Measurements from ENCODE around the gene ZNF335. TPM values are rescaled to one million over a fixed set of nuclear protein-coding genes. Genes with fewer than 3 reads are reported as not detected.

Gene ZNF335
- total and polyA plus RNA-seq, 7 experiments from 2014 or later, result 7.1 to 95.2 (median 49.7) TPM

DNA sequence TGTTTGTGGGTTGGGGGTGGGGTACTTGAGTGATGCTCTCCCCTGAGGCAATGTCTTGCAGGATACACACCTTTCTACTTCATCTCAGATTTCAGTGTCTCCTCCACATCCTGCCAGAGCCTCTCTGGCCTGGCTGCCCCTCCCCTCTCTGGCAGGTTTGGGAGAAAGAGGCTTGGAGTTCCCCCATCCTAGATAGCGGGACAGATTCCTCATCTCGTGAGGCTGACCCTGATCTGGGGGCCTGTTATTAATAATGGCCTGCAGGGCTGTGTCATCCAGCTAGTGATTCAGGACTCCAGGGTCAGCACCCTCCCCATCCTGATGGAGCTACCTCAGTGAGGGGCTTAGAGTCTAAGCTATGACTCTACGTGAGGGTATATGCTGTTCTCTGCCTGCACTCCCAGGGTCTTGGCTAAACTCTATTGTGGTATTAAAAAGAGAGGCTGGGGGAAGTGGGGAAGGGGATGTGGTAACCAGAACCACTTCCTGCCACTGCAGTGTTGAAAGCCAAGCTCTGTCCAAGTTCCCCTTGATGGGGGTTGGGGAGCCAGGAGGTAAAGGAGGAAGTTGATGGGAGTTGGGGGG is 33.0 kb upstream of the ZNF335 start:
- ChIA-PET POLR2A (interaction anchor here (0.6 to 1.2 kb wide), 3 partner anchors 32 to 358 kb away, joined by 3 read pairs; partner anchors contain the start of gene ZNF335), CTCF (interaction anchor here (1.6 to 3.1 kb wide), 3 partner anchors 8 to 18 kb away, joined by 5 to 10 read pairs (median 8); no protein-coding TSS in a partner anchor)
- peaks cover 0 to 3% (median 0%) of the 10 kb centered on the region in 5 donors for H3K36me3 Mint-ChIP-seq
- peak in 6 of 9 donors; percentile 42 to 73 (median 58) for DNase-seq
- peaks cover 57 to 91% (median 83%) of the 10 kb centered on the region in 7 donors for H3K4me1 Mint-ChIP-seq
- peaks cover 12 to 30% (median 18%) of the 10 kb centered on the region in 5 donors for H3K27me3 Mint-ChIP-seq
- peak; percentile 71 for ATAC-seq
- peak overlapping the region; percentile 38 to 95 (median 71) for H3K27ac Mint-ChIP-seq
- intact Hi-C loops (cut with micrococcal nuclease), result loop anchor here in 1 of 2 donors (5.0 kb wide), 1 partner anchor 33 kb away; the partner anchor contains the start of gene ZNF335
- no peaks in the 10 kb centered on the region for H3K9me3 ChIP-seq (ENCODE audit: control insufficient read depth in 2 of 3, low read length in 3 of 3)
- no peaks in the 10 kb centered on the region for H3K27me3 ChIP-seq (ENCODE audit: control insufficient read depth in 2 of 2, insufficient read depth in 2 of 2, low read length in 2 of 2)
- H3K4me3 ChIP-seq (ENCODE audit: low read length), result peak overlapping the region; percentile 51
- H3K4me1 ChIP-seq (ENCODE audit: control insufficient read depth in 2 of 2, insufficient read depth in 2 of 2, low read length in 2 of 2), result peaks cover 44 to 59% of the 10 kb centered on the region in 2 donors
- H3K9me3 Mint-ChIP-seq, result no peaks in the 10 kb centered on the region
- H3K36me3 ChIP-seq (ENCODE audit: control insufficient read depth in 2 of 3, insufficient read depth in 3 of 3, low read length in 3 of 3), result no peaks in the 10 kb centered on the region
- no peak overlapping the region for H3K27ac ChIP-seq (ENCODE audit: low read depth, low read length)
- H3K4me3 Mint-ChIP-seq, result peak overlapping the region; percentile 68 to 85 (median 82)

DNA sequence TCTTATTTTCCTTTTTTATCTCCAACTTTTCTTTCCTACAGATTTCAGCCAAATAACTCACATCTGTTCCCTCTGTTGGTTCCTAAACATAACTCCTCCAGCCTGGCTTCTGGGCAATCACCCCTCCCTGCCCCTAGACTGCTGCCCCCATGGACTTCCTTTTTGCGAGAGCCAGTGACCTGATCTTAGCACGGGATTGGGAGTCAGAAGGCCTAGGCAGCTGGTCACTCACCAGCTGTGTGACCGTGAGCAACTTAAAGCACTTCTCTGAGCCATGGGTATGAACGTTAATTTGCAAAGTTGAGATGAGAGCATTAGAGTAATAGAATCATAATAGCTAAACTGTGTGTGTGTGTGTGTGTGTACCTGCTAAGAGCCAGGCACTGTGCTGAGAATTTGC is 32.2 kb upstream of the ZNF335 start:
- peak; percentile 31 for ATAC-seq
- Histone ChIP-seq H3K9me3 (ENCODE audit: control insufficient read depth in 2 of 3, low read length in 3 of 3) (no peaks in the 10 kb centered on the region), H3K4me1 (ENCODE audit: control insufficient read depth in 2 of 2, insufficient read depth in 2 of 2, low read length in 2 of 2) (peaks cover 49 to 67% of the 10 kb centered on the region in 2 donors), H3K4me3 (ENCODE audit: low read length) (peak overlapping the region; percentile 51), H3K27ac (ENCODE audit: low read depth, low read length) (no peak overlapping the region), H3K27me3 (ENCODE audit: control insufficient read depth in 2 of 2, insufficient read depth in 2 of 2, low read length in 2 of 2) (no peaks in the 10 kb centered on the region), H3K36me3 (ENCODE audit: control insufficient read depth in 2 of 3, insufficient read depth in 3 of 3, low read length in 3 of 3) (no peaks in the 10 kb centered on the region)
- H3K36me3 Mint-ChIP-seq, result no peaks in the 10 kb centered on the region
- ChIA-PET CTCF (interaction anchor here (1.9 to 3.1 kb wide), 2 partner anchors 9 to 11 kb away, joined by 8 to 10 read pairs; no protein-coding TSS in a partner anchor), POLR2A (interaction anchor here (0.7 kb wide), 1 partner anchor 31 kb away, joined by 3 read pairs; no protein-coding TSS in a partner anchor)
- DNase-seq, result no peak
- H3K27ac Mint-ChIP-seq, result peak overlapping the region in 5 of 9 donors; percentile 2 to 95 (median 28)
- intact Hi-C loops (cut with micrococcal nuclease), result no loop called here
- H3K27me3 Mint-ChIP-seq, result peaks cover 5 to 23% (median 11%) of the 10 kb centered on the region in 5 donors
- peak overlapping the region; percentile 22 to 85 (median 82) for H3K4me3 Mint-ChIP-seq
- H3K4me1 Mint-ChIP-seq, result peaks cover 59 to 92% (median 84%) of the 10 kb centered on the region in 7 donors
- H3K9me3 Mint-ChIP-seq, result no peaks in the 10 kb centered on the region

DNA sequence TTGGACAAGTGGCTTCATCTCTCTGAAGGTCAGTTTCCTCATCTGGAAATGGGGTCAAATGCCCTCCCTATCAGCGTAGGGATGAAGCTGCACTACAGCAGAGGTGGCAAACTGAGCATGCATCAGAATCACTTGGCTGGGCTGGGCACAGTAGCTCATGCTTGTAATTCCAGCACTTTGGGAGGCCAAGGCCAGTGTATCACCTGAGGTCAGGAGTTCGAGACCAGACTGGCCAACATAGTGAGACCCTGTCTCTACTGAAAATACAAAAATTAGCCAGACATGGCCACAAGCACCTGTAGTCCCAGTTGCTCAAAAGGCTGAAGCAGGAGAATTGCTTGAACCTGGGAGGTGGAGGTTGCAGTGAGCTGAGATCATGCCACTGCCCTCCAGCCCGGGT is 30.0 kb upstream of the ZNF335 start:
- no peaks in the 10 kb centered on the region for H3K36me3 ChIP-seq (ENCODE audit: control insufficient read depth in 2 of 3, insufficient read depth in 3 of 3, low read length in 3 of 3)
- POLR2A ChIA-PET, result interaction anchor here (1.2 kb wide), 1 partner anchor 30 kb away, joined by 5 read pairs; the partner anchor contains the start of gene ZNF335
- peaks cover 48 to 75% of the 10 kb centered on the region in 2 donors for H3K4me1 ChIP-seq (ENCODE audit: control insufficient read depth in 2 of 2, insufficient read depth in 2 of 2, low read length in 2 of 2)
- H3K27ac ChIP-seq (ENCODE audit: low read depth, low read length), result no peak overlapping the region
- no peak overlapping the region for H3K4me3 ChIP-seq (ENCODE audit: low read length)
- CTCF ChIA-PET, result no interaction called here
- Mint-ChIP-seq H3K27ac (peak overlapping the region in 1 of 9 donors; percentile 9), H3K9me3 (peaks cover 0 to under 1% (median 0%) of the 10 kb centered on the region in 11 donors), H3K4me3 (peak overlapping the region in 3 of 10 donors; percentile 29 to 80 (median 36)), H3K36me3 (no peaks in the 10 kb centered on the region), H3K4me1 (peaks cover 65 to 93% (median 89%) of the 10 kb centered on the region in 7 donors), H3K27me3 (peaks cover 0 to 12% (median 5%) of the 10 kb centered on the region in 5 donors)
- intact Hi-C loops (cut with micrococcal nuclease), result no loop called here
- ATAC-seq (no peak), DNase-seq (no peak)
- H3K27me3 ChIP-seq (ENCODE audit: control insufficient read depth in 2 of 2, insufficient read depth in 2 of 2, low read length in 2 of 2), result no peaks in the 10 kb centered on the region
- no peaks in the 10 kb centered on the region for H3K9me3 ChIP-seq (ENCODE audit: control insufficient read depth in 2 of 3, low read length in 3 of 3)

DNA sequence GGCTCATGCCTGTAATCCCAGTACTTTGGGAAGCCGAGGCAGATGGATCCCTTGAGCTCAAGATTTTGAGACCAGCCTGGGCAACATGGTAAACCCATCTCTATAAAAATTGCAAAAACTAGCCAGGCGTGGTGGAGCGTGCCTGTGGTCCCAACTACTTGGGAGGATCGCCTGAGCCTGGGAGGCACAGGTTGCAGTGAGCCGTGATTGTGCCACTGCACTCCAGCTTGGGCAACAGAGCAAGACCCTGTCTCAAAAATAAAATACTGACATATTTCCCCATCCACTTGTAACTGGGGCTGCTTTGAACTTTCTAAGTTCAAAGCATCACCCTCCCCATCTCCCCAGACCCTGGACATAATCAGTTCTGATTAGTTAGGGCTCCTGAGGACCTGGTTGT is 29.5 kb upstream of the ZNF335 start:
- Histone ChIP-seq H3K27me3 (ENCODE audit: control insufficient read depth in 2 of 2, insufficient read depth in 2 of 2, low read length in 2 of 2) (no peaks in the 10 kb centered on the region), H3K4me1 (ENCODE audit: control insufficient read depth in 2 of 2, insufficient read depth in 2 of 2, low read length in 2 of 2) (peaks cover 48 to 79% of the 10 kb centered on the region in 2 donors), H3K4me3 (ENCODE audit: low read length) (no peak overlapping the region), H3K9me3 (ENCODE audit: control insufficient read depth in 2 of 3, low read length in 3 of 3) (no peaks in the 10 kb centered on the region), H3K36me3 (ENCODE audit: control insufficient read depth in 2 of 3, insufficient read depth in 3 of 3, low read length in 3 of 3) (no peaks in the 10 kb centered on the region), H3K27ac (ENCODE audit: low read depth, low read length) (no peak overlapping the region)
- ATAC-seq (no peak), DNase-seq (no peak)
- Mint-ChIP-seq H3K4me1 (peaks cover 66 to 91% (median 89%) of the 10 kb centered on the region in 7 donors), H3K36me3 (no peaks in the 10 kb centered on the region), H3K4me3 (peak overlapping the region in 4 of 10 donors; percentile 45 to 80 (median 62)), H3K9me3 (peaks cover 0 to 1% (median 0%) of the 10 kb centered on the region in 11 donors), H3K27ac (no peak overlapping the region), H3K27me3 (peaks cover 0 to 13% (median 5%) of the 10 kb centered on the region in 5 donors)
- ChIA-PET CTCF (interaction anchor here (2.8 kb wide), 1 partner anchor 15 kb away, joined by 9 read pairs; no protein-coding TSS in a partner anchor), POLR2A (interaction anchor here (1.2 kb wide), 1 partner anchor 30 kb away, joined by 5 read pairs; the partner anchor contains the start of gene ZNF335)
- intact Hi-C loops (cut with micrococcal nuclease), result loop anchor here in 1 of 2 donors (2.0 kb wide), 1 partner anchor 13 kb away; no protein-coding TSS in a partner anchor

DNA sequence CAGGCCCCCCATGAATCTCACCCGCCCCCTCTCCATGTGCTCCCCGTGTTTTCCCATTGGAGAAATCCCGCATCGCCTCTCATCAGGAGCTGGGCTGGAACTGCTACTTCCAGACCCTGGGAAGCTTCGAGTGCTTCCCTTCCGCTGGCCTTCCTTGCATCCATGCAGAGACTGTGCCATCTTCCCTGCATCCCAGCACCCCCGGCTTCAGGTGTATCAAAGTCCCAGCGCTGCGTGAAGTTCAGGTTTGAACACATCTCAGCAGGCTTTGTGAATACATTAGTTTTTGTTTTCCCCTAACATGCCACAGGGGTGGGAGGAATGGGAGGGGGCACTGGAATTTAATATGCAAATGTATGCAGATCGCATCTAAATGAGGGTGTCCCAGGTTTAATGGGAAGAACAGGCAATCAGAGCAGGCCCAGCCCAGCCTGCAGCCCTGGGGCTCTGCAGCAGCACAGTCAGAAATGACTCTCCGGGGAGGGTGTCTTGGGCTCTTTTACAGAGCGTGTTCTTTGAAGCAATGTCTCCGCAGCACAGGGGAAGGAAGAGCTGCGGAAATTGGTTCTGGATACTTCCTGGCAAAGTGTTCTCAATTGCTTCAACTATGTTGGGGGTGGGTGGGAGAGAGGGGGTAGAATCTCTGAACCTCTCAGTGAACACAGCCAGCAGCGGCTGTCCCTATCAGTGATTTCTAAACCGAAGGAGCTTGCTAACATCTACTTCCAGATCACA is 28.4 kb upstream of the ZNF335 start:
- Mint-ChIP-seq H3K36me3 (no peaks in the 10 kb centered on the region), H3K27ac (peak overlapping the region in 5 of 9 donors; percentile 5 to 62 (median 15)), H3K4me1 (peaks cover 55 to 87% (median 83%) of the 10 kb centered on the region in 7 donors), H3K4me3 (peak overlapping the region; percentile 27 to 80 (median 72)), H3K27me3 (peaks cover 0 to 10% (median 0%) of the 10 kb centered on the region in 5 donors), H3K9me3 (peaks cover 0 to 1% (median 0%) of the 10 kb centered on the region in 11 donors)
- Histone ChIP-seq H3K27ac (ENCODE audit: low read depth, low read length) (no peak overlapping the region), H3K4me1 (ENCODE audit: control insufficient read depth in 2 of 2, insufficient read depth in 2 of 2, low read length in 2 of 2) (peaks cover 42 to 68% of the 10 kb centered on the region in 2 donors), H3K27me3 (ENCODE audit: control insufficient read depth in 2 of 2, insufficient read depth in 2 of 2, low read length in 2 of 2) (no peaks in the 10 kb centered on the region), H3K36me3 (ENCODE audit: control insufficient read depth in 2 of 3, insufficient read depth in 3 of 3, low read length in 3 of 3) (no peaks in the 10 kb centered on the region), H3K9me3 (ENCODE audit: control insufficient read depth in 2 of 3, low read length in 3 of 3) (no peaks in the 10 kb centered on the region), H3K4me3 (ENCODE audit: low read length) (no peak overlapping the region)
- CTCF ChIA-PET, result interaction anchor here (0.7 to 2.8 kb wide), 5 partner anchors 13 to 28 kb away, joined by 3 to 9 read pairs (median 5); partner anchors contain the start of gene ZNF335
- ATAC-seq, result peak; percentile 24
- intact Hi-C loops (cut with micrococcal nuclease), result loop anchor here in 1 of 2 donors (2.0 kb wide), 1 partner anchor 14 kb away; no protein-coding TSS in a partner anchor
- DNase-seq, result peak in 5 of 9 donors; percentile 30 to 50 (median 41)
- POLR2A ChIA-PET, result interaction anchor here (1.2 to 1.3 kb wide), 3 partner anchors 12 to 28 kb away, joined by 3 to 5 read pairs (median 4); partner anchors contain the start of gene ZNF335
